Measurements from ENCODE around the gene SLC38A3. TPM values are rescaled to one million over a fixed set of nuclear protein-coding genes. Genes with fewer than 3 reads are reported as not detected.

Gene SLC38A3
- total RNA-seq, 1 experiment from 2014 or later: not detected

- H3K9me3 ChIP-seq (ENCODE audit: low read length): no peaks in the 10 kb centered on the region
- no peak overlapping the region for H3K4me3 ChIP-seq (ENCODE audit: low read length)
- peaks cover 3% of the 10 kb centered on the region for H3K4me1 ChIP-seq (ENCODE audit: low read length)
- no peaks in the 10 kb centered on the region for H3K79me2 ChIP-seq (ENCODE audit: low read length)
- H3K27ac ChIP-seq (ENCODE audit: low read length): no peak overlapping the region
- no peak overlapping the region for H2AFZ ChIP-seq (ENCODE audit: low read length)
- DNase-seq: no peak
- no peak overlapping the region for H3K9ac ChIP-seq (ENCODE audit: low read length)
- H3K36me3 ChIP-seq (ENCODE audit: insufficient read depth, low read length): no peaks in the 10 kb centered on the region
- H3K27me3 ChIP-seq (ENCODE audit: low read length): no peaks in the 10 kb centered on the region
- no peak overlapping the region for H3K4me2 ChIP-seq (ENCODE audit: low read depth, low read length, poor library complexity, severe bottlenecking)
- no peaks in the 10 kb centered on the region for H3K9me2 ChIP-seq (replicated peaks; ENCODE audit: insufficient read depth, low read length)
- no peaks in the 10 kb centered on the region for H4K20me1 ChIP-seq (ENCODE audit: insufficient read depth, low read depth, low read length)
Measured at GRCh38 chr3:50269460-50269859, 64.4 kb downstream of the SLC38A3 start.

DNA sequence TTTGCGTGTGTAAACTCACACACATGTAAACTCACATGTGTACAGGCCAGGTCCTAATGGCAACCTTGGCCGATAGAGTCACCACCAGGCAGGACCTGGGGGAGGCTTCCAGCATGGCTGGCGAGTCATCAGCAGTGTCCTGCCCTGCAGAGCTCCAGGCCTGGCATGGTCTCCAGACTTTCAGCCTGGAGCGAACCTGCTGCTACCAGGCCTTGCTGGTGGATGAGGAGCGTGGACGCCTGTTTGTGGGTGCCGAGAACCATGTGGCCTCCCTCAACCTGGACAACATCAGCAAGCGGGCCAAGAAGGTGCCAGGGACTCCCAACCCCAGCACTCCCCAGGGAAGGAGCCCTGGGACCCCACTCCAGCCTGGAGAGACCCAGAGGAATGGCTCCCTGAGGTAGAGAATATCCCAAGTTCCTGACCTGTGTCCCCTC lies 64.9 kb downstream of the SLC38A3 start:
- H3K9me3 ChIP-seq (ENCODE audit: low read length): no peaks in the 10 kb centered on the region
- no peaks in the 10 kb centered on the region for H3K36me3 ChIP-seq (ENCODE audit: insufficient read depth, low read length)
- no peak for DNase-seq
- H3K4me2 ChIP-seq (ENCODE audit: low read depth, low read length, poor library complexity, severe bottlenecking): no peak overlapping the region
- no peak overlapping the region for H2AFZ ChIP-seq (ENCODE audit: low read length)
- H3K79me2 ChIP-seq (ENCODE audit: low read length): no peaks in the 10 kb centered on the region
- H3K27me3 ChIP-seq (ENCODE audit: low read length): no peaks in the 10 kb centered on the region
- H4K20me1 ChIP-seq (ENCODE audit: insufficient read depth, low read depth, low read length): no peaks in the 10 kb centered on the region
- peaks cover 3% of the 10 kb centered on the region for H3K4me1 ChIP-seq (ENCODE audit: low read length)
- no peaks in the 10 kb centered on the region for H3K9me2 ChIP-seq (replicated peaks; ENCODE audit: insufficient read depth, low read length)
- H3K27ac ChIP-seq (ENCODE audit: low read length): no peak overlapping the region
- no peak overlapping the region for H3K9ac ChIP-seq (ENCODE audit: low read length)
- no peak overlapping the region for H3K4me3 ChIP-seq (ENCODE audit: low read length)

GRCh38 chr3:50270422-50271224 lies 65.6 kb downstream of the SLC38A3 start:
- no peaks in the 10 kb centered on the region for H3K79me2 ChIP-seq (ENCODE audit: low read length)
- H3K27me3 ChIP-seq (ENCODE audit: low read length): no peaks in the 10 kb centered on the region
- no peak overlapping the region for H3K27ac ChIP-seq (ENCODE audit: low read length)
- H3K36me3 ChIP-seq (ENCODE audit: insufficient read depth, low read length): no peaks in the 10 kb centered on the region
- H3K9ac ChIP-seq (ENCODE audit: low read length): no peak overlapping the region
- no peaks in the 10 kb centered on the region for H3K9me2 ChIP-seq (replicated peaks; ENCODE audit: insufficient read depth, low read length)
- DNase-seq: no peak
- H3K4me3 ChIP-seq (ENCODE audit: low read length): no peak overlapping the region
- H3K4me2 ChIP-seq (ENCODE audit: low read depth, low read length, poor library complexity, severe bottlenecking): no peak overlapping the region
- no peaks in the 10 kb centered on the region for H3K9me3 ChIP-seq (ENCODE audit: low read length)
- H4K20me1 ChIP-seq (ENCODE audit: insufficient read depth, low read depth, low read length): no peaks in the 10 kb centered on the region
- peaks cover 3% of the 10 kb centered on the region for H3K4me1 ChIP-seq (ENCODE audit: low read length)
- H2AFZ ChIP-seq (ENCODE audit: low read length): no peak overlapping the region

Small RNA genes lying within 50 kb of the gene (small RNA-seq; reads per million reads assigned to genes)
- gene MIR566 (not detected), gene MIR5787 (not detected)

Other genes with a start within 250 kb of the SLC38A3 start
- gene RBM5, start 116.4 kb upstream of the SLC38A3 start, total RNA-seq (2014; rRNA removed; shearing (Covaris generic); ENCODE audit: low replicate concordance): 179 and 239 TPM in 2 replicates
- not detected in 2 replicates for gene SEMA3F, start 49.9 kb upstream of the SLC38A3 start, total RNA-seq (2014; rRNA removed; shearing (Covaris generic); ENCODE audit: low replicate concordance)
- not detected in 2 replicates for gene GNAT1, start 13.7 kb upstream of the SLC38A3 start, total RNA-seq (2014; rRNA removed; shearing (Covaris generic); ENCODE audit: low replicate concordance)
- gene GNAI2, start 30.9 kb downstream of the SLC38A3 start, total RNA-seq (2014; rRNA removed; shearing (Covaris generic); ENCODE audit: low replicate concordance): 151 and 174 TPM in 2 replicates
- 0.15 and 0.29 TPM in 2 replicates for gene SEMA3B, start 63.9 kb downstream of the SLC38A3 start, total RNA-seq (2014; rRNA removed; shearing (Covaris generic); ENCODE audit: low replicate concordance)
- gene LSMEM2, start 73.8 kb downstream of the SLC38A3 start, total RNA-seq (2014; rRNA removed; shearing (Covaris generic); ENCODE audit: low replicate concordance): 0.14 TPM in 1 of 2 replicates, not detected in the other
- 75.2 and 82.1 TPM in 2 replicates for gene IFRD2, start 87.2 kb downstream of the SLC38A3 start, total RNA-seq (2014; rRNA removed; shearing (Covaris generic); ENCODE audit: low replicate concordance)
- gene HYAL3, start 94.1 kb downstream of the SLC38A3 start, total RNA-seq (2014; rRNA removed; shearing (Covaris generic); ENCODE audit: low replicate concordance): 9.3 and 17.2 TPM in 2 replicates
- gene NAA80, start 94.1 kb downstream of the SLC38A3 start, total RNA-seq (2014; rRNA removed; shearing (Covaris generic); ENCODE audit: low replicate concordance): 18.1 and 20.3 TPM in 2 replicates
- 0.14 and 0.71 TPM in 2 replicates for gene HYAL1, start 98.3 kb downstream of the SLC38A3 start, total RNA-seq (2014; rRNA removed; shearing (Covaris generic); ENCODE audit: low replicate concordance)
- 12.8 and 22.5 TPM in 2 replicates for gene HYAL2, start 117.5 kb downstream of the SLC38A3 start, total RNA-seq (2014; rRNA removed; shearing (Covaris generic); ENCODE audit: low replicate concordance)
- 38.1 and 49.6 TPM in 2 replicates for gene TUSC2, start 123.0 kb downstream of the SLC38A3 start, total RNA-seq (2014; rRNA removed; shearing (Covaris generic); ENCODE audit: low replicate concordance)
- gene RASSF1, start 135.6 kb downstream of the SLC38A3 start, total RNA-seq (2014; rRNA removed; shearing (Covaris generic); ENCODE audit: low replicate concordance): 33.3 and 69.4 TPM in 2 replicates
- gene ZMYND10, start 140.5 kb downstream of the SLC38A3 start, total RNA-seq (2014; rRNA removed; shearing (Covaris generic); ENCODE audit: low replicate concordance): 1.3 and 1.4 TPM in 2 replicates
- gene NPRL2, start 145.5 kb downstream of the SLC38A3 start, total RNA-seq (2014; rRNA removed; shearing (Covaris generic); ENCODE audit: low replicate concordance): 51.2 and 71.1 TPM in 2 replicates
- gene CYB561D2, start 145.6 kb downstream of the SLC38A3 start, total RNA-seq (2014; rRNA removed; shearing (Covaris generic); ENCODE audit: low replicate concordance): 32.5 and 35.0 TPM in 2 replicates
- gene TMEM115, start 154.2 kb downstream of the SLC38A3 start, total RNA-seq (2014; rRNA removed; shearing (Covaris generic); ENCODE audit: low replicate concordance): 13.8 and 25.8 TPM in 2 replicates